SK-N-SH treated with all-trans-retinoic acid at 6 μM for 48 hours (cell line): Measurements from ENCODE around the gene SAP30L.
A peak's percentile ranks its signal among the peaks of the same experiment; 100 is the strongest.

Experiments used
- ATAC-seq: fragments of 200-7000 bp; cut with Tn5 transposase; 3 replicates; pipeline ENCODE4 v1.9.1; 2020; ENCODE audit warnings: mild to moderate bottlenecking, moderate library complexity
- ARNTL ChIP-seq: fragments of 450-650 bp; formaldehyde crosslinking; IDR thresholded peaks from 2 replicates; pipeline ENCODE4 v1.5.0; 2020; ENCODE audit warnings: low read depth, mild to moderate bottlenecking, moderate library complexity, borderline replicate concordance
- BACH2 ChIP-seq: fragments of 250-450 bp; sonication (Bioruptor Pico); IDR thresholded peaks from 2 replicates; pipeline ENCODE4 v1.9.0; 2021; ENCODE audit warnings: mild to moderate bottlenecking, borderline replicate concordance
- GLIS3 ChIP-seq: fragments of 250-450 bp; sonication (Bioruptor Pico); IDR thresholded peaks from 2 replicates; pipeline ENCODE4 v1.5.0; 2020; ENCODE audit warnings: mild to moderate bottlenecking, moderate library complexity
- ISL1 ChIP-seq: fragments of 250-450 bp; sonication (Bioruptor Pico); IDR thresholded peaks from 2 replicates; pipeline ENCODE4 v2.1.2; 2022; ENCODE audit warnings: mild to moderate bottlenecking, moderate library complexity
- OSR1 ChIP-seq: fragments of 250-450 bp; sonication (Bioruptor Pico); IDR thresholded peaks from 2 replicates; pipeline ENCODE4 v1.8.0; 2022; ENCODE audit warnings: moderate library complexity, mild to moderate bottlenecking, inconsistent platforms
- PPARA ChIP-seq: fragments of 250-450 bp; sonication (Bioruptor Pico); IDR thresholded peaks from 2 replicates; pipeline ENCODE4 v1.5.0; 2020; ENCODE audit warnings: mild to moderate bottlenecking, borderline replicate concordance
- RARB ChIP-seq: fragments of 250-450 bp; sonication (Bioruptor Pico); IDR thresholded peaks from 2 replicates; pipeline ENCODE4 v1.8.0; 2021; ENCODE audit warnings: mild to moderate bottlenecking, moderate library complexity
- SNAI2 ChIP-seq: fragments of 250-450 bp; sonication (Bioruptor Pico); IDR thresholded peaks from 2 replicates; pipeline ENCODE4 v1.5.0; 2020; ENCODE audit warnings: mild to moderate bottlenecking, moderate library complexity
- TCF4 ChIP-seq: fragments of 250-450 bp; sonication (Bioruptor Pico); IDR thresholded peaks from 2 replicates; pipeline ENCODE4 v1.8.0; 2021; ENCODE audit warnings: mild to moderate bottlenecking, moderate library complexity, borderline replicate concordance
- TOX ChIP-seq: fragments of 250-450 bp; sonication (Bioruptor Pico); IDR thresholded peaks from 2 replicates; pipeline ENCODE4 v1.8.0; 2021; ENCODE audit warnings: mild to moderate bottlenecking, moderate library complexity, borderline replicate concordance
- ZC3H10 ChIP-seq: fragments of 250-450 bp; sonication (Bioruptor Pico); IDR thresholded peaks from 2 replicates; pipeline ENCODE4 v1.5.1; 2021; ENCODE audit warnings: mild to moderate bottlenecking, moderate library complexity
- ZFP30 ChIP-seq: fragments of 450-650 bp; formaldehyde crosslinking; IDR thresholded peaks from 2 replicates; pipeline ENCODE4 v1.5.0; 2022; ENCODE audit warnings: mild to moderate bottlenecking, moderate library complexity
- ZNF565 ChIP-seq: fragments of 450-650 bp; formaldehyde crosslinking; conservative IDR thresholded peaks from 2 replicates; pipeline ENCODE4 v1.5.0; 2020; ENCODE audit warnings: low read depth, mild to moderate bottlenecking, moderate library complexity
- ZNF8 ChIP-seq: fragments of 450-650 bp; formaldehyde crosslinking; IDR thresholded peaks from 2 replicates; pipeline ENCODE4 v1.5.0; 2020; ENCODE audit warnings: mild to moderate bottlenecking, moderate library complexity
- TF ChIP-seq, protein P1 (sequence below): fragments of 250-450 bp; sonication (Bioruptor Pico); IDR thresholded peaks from 2 replicates; pipeline ENCODE4 v1.8.0; 2021; ENCODE audit warnings: low read depth, mild to moderate bottlenecking, moderate library complexity, borderline replicate concordance
- TF ChIP-seq, protein P2 (sequence below): fragments of 250-450 bp; sonication (Bioruptor Pico); IDR thresholded peaks from 2 replicates; pipeline ENCODE4 v1.5.1; 2021; ENCODE audit warnings: mild to moderate bottlenecking, moderate library complexity
- TF ChIP-seq, protein P3 (sequence below): fragments of 250-450 bp; sonication (Bioruptor Pico); IDR thresholded peaks from 2 replicates; pipeline ENCODE4 v1.5.1; 2020; ENCODE audit warnings: low read depth, mild to moderate bottlenecking, moderate library complexity
- TF ChIP-seq, protein P4 (sequence below): fragments of 250-450 bp; sonication (Bioruptor Pico); IDR thresholded peaks from 2 replicates; pipeline ENCODE4 v1.8.0; 2020; ENCODE audit warnings: mild to moderate bottlenecking, moderate library complexity, borderline replicate concordance

The SAP30L gene

DNA sequence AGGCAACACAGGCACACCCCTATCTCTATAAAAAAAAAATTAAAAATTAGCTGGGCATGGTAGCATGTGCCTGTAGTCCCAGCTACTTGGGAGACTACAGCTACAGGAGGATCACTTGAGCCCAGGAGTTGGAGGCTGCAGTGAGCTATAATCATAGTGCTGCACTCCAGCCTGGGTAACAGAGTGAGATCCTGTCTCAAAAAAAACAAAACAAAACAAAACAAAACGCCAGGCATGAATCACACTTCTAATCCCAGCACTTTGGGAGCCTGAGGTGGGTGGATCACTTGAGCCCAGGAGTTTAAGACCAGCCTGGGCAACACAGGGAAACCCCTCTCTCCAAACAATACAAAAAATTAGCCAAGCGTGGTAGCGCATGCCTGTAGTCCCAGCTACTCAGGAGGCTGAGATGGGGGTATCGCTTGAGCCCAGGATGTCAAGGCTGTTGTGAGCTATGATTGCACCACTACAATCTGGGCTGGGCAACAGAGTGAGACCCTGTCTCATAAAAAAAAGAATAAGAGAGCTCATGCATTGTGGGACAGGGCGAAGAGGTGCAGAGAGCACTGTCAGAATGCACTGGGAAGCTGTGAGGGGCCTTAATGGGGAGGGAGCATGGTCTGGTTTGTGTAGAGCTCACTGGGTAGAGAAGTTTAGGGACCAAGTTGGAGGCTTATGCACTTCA, 8.4 kb upstream of the SAP30L start (continued):
- no peak for TF ChIP-seq ARNTL (CRISPR knock-in tag)
- TF ChIP-seq, protein P1, sequence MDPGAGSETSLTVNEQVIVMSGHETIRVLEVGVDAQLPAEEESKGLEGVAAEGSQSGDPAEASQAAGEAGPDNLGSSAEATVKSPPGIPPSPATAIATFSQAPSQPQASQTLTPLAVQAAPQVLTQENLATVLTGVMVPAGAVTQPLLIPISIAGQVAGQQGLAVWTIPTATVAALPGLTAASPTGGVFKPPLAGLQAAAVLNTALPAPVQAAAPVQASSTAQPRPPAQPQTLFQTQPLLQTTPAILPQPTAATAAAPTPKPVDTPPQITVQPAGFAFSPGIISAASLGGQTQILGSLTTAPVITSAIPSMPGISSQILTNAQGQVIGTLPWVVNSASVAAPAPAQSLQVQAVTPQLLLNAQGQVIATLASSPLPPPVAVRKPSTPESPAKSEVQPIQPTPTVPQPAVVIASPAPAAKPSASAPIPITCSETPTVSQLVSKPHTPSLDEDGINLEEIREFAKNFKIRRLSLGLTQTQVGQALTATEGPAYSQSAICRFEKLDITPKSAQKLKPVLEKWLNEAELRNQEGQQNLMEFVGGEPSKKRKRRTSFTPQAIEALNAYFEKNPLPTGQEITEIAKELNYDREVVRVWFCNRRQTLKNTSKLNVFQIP (CRISPR knock-in tag) = no peak
- TF ChIP-seq SNAI2 (CRISPR knock-in tag) = no peak

DNA sequence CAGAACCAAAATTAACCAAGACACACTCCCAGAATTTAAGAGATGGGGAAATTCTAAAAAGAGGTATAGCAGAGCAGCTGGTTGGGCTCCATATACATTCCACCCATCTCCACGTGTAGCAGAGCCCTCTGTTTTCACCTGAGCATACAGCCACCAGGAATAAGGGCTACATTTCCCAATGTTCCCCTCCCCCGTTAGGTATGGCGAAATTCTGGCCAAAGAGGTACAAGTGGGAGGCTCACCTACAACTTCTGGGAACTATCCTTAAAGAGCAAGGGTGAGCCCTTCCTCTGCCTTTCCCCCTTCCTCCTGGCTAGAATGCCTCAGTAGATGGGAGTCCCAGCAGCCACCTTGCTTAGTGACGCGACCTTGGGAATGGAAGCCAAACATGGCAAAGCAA, 5.3 kb upstream of the SAP30L start:
- TF ChIP-seq GLIS3 (no peak), TOX (CRISPR knock-in tag) (no peak), ZC3H10 (no peak), PPARA (no peak)
- no peak for ATAC-seq

DNA sequence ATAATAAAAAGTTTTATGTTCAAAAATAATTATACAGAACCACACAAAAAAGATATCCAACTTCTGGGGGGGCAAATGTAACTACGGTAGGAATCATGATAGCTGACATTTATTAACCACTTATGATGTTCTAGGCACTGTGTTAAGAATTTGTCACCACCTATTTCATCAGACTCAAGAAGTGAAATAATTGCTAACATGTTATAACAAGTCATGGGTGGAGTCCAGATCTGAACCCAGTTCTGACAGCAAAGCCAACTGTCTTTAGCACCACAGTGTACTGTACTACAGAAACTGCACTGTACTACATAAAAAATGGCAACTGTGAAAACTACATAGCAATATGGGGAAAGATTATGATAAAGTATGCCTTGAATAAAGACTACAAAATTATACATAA, 3.0 kb upstream of the SAP30L start:
- TF ChIP-seq, protein P2, sequence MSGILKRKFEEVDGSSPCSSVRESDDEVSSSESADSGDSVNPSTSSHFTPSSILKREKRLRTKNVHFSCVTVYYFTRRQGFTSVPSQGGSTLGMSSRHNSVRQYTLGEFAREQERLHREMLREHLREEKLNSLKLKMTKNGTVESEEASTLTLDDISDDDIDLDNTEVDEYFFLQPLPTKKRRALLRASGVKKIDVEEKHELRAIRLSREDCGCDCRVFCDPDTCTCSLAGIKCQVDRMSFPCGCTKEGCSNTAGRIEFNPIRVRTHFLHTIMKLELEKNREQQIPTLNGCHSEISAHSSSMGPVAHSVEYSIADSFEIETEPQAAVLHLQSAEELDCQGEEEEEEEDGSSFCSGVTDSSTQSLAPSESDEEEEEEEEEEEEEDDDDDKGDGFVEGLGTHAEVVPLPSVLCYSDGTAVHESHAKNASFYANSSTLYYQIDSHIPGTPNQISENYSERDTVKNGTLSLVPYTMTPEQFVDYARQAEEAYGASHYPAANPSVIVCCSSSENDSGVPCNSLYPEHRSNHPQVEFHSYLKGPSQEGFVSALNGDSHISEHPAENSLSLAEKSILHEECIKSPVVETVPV (CRISPR knock-in tag) = no peak
- TF ChIP-seq TCF4 (CRISPR knock-in tag) (no peak), OSR1 (CRISPR knock-in tag) (no peak), ZFP30 (no peak)
- TF ChIP-seq, protein P3, sequence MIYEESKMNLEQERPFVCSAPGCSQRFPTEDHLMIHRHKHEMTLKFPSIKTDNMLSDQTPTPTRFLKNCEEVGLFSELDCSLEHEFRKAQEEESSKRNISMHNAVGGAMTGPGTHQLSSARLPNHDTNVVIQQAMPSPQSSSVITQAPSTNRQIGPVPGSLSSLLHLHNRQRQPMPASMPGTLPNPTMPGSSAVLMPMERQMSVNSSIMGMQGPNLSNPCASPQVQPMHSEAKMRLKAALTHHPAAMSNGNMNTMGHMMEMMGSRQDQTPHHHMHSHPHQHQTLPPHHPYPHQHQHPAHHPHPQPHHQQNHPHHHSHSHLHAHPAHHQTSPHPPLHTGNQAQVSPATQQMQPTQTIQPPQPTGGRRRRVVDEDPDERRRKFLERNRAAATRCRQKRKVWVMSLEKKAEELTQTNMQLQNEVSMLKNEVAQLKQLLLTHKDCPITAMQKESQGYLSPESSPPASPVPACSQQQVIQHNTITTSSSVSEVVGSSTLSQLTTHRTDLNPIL = no peak
- ATAC-seq = no peak

DNA sequence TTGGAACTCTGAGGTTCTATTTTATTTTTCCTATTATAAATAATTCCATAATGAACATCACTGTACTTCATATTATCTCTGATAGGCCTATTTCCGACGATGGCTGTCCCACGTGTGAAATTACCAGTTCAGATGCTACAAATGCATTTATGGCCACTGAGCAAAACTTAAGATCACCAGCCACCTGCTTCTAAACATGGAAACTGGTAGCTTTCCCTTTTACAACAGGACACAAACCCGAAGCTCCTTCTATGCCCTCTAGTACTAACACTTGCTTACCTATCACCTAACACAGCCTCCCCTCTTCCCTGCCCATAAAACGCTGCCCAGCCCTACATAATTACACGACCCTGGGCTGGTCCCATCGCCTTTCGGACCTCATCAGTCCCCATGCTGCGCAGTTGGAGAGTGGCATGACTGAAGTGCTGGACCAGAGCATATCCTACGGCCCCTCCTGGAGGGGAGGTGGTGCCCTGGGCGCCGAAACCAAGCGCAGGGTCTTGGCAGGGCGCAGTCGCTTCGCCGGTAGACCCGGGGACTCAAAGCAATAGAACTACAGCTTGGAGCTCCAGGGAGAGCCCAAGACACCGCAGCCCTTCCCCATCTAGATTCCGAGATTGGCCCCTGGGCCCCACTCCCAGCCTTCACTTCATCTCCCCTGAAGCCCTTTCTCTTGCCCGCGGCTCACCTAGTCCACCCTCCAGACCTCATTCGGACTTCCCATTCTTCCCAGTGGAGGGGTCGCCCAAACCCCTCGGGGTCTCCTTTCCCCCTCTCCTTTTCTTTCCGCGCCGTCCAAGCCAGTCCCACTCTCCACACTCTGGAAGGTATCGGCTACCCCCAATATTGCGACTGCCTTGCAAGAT, 1.0 kb upstream of the SAP30L start:
- TF ChIP-seq, protein P1 (CRISPR knock-in tag) = no peak
- no peak for TF ChIP-seq ISL1 (CRISPR knock-in tag)
- no peak for TF ChIP-seq RARB (CRISPR knock-in tag)
- no peak for TF ChIP-seq TCF4 (CRISPR knock-in tag)
- TF ChIP-seq, protein P3 = no peak
- TF ChIP-seq, protein P2 (CRISPR knock-in tag) = no peak
- TF ChIP-seq TOX (CRISPR knock-in tag) = no peak
- no peak for TF ChIP-seq BACH2
- TF ChIP-seq ZFP30 = no peak
- TF ChIP-seq, protein P4, sequence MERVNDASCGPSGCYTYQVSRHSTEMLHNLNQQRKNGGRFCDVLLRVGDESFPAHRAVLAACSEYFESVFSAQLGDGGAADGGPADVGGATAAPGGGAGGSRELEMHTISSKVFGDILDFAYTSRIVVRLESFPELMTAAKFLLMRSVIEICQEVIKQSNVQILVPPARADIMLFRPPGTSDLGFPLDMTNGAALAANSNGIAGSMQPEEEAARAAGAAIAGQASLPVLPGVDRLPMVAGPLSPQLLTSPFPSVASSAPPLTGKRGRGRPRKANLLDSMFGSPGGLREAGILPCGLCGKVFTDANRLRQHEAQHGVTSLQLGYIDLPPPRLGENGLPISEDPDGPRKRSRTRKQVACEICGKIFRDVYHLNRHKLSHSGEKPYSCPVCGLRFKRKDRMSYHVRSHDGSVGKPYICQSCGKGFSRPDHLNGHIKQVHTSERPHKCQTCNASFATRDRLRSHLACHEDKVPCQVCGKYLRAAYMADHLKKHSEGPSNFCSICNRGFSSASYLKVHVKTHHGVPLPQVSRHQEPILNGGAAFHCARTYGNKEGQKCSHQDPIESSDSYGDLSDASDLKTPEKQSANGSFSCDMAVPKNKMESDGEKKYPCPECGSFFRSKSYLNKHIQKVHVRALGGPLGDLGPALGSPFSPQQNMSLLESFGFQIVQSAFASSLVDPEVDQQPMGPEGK (CRISPR knock-in tag) = no peak
- TF ChIP-seq ZNF8 = no peak
- TF ChIP-seq ZNF565 (CRISPR knock-in tag) = no peak
- TF ChIP-seq SNAI2 (CRISPR knock-in tag) = no peak
- no peak for TF ChIP-seq ZC3H10
- peak; percentile 46 for ATAC-seq
